GM13977 (cell line): ENCODE measurements around the gene BID.

Source experiments
- DNase-seq: peaks from one replicate; pipeline ENCODE4 v3.0.0; 2012; ENCODE audit warnings: low spot score
- in situ Hi-C: fragments of 300-500 bp; cut with MboI; formaldehyde crosslinking; loops from one replicate; pipeline ENCODE4 v1.12.0; 2022; ENCODE audit warnings: low sequenced_read_pairs, low pct_unique_long_range_greater_than_20kb, mixed read lengths, inconsistent platforms; ENCODE audit not compliant: unreplicated experiment
- TF ChIP-seq, protein P1 (sequence below): IDR thresholded peaks from 2 replicates; pipeline ENCODE4 v1.5.1; 2012; ENCODE audit warnings: mild to moderate bottlenecking, control low read depth; ENCODE audit not compliant: insufficient read depth; ENCODE audit errors: extremely low read depth, missing control alignments

Gene BID

DNA sequence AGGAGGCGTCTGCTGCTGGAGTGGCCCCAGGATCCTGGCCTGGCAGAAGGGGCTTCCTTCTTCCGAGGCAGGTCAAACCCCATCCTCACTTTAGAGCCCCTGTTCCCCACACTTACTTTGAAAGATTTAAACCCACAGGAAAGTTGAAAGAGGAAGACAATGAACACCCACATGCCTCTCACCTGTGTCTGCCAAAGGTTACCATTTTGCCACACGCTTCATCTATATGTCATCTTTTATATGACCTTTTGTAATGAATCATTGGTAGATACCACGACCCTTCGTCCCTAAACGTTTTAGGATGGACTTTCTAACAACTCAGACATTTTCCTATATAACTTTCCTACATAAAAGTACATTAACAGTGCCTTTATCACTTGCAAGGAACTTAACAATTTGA lies 39.8 kb upstream of the BID start:
- TF ChIP-seq, protein P1, sequence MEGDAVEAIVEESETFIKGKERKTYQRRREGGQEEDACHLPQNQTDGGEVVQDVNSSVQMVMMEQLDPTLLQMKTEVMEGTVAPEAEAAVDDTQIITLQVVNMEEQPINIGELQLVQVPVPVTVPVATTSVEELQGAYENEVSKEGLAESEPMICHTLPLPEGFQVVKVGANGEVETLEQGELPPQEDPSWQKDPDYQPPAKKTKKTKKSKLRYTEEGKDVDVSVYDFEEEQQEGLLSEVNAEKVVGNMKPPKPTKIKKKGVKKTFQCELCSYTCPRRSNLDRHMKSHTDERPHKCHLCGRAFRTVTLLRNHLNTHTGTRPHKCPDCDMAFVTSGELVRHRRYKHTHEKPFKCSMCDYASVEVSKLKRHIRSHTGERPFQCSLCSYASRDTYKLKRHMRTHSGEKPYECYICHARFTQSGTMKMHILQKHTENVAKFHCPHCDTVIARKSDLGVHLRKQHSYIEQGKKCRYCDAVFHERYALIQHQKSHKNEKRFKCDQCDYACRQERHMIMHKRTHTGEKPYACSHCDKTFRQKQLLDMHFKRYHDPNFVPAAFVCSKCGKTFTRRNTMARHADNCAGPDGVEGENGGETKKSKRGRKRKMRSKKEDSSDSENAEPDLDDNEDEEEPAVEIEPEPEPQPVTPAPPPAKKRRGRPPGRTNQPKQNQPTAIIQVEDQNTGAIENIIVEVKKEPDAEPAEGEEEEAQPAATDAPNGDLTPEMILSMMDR, result no peak
- no peak for DNase-seq
- in situ Hi-C loops, result no loop called here

DNA sequence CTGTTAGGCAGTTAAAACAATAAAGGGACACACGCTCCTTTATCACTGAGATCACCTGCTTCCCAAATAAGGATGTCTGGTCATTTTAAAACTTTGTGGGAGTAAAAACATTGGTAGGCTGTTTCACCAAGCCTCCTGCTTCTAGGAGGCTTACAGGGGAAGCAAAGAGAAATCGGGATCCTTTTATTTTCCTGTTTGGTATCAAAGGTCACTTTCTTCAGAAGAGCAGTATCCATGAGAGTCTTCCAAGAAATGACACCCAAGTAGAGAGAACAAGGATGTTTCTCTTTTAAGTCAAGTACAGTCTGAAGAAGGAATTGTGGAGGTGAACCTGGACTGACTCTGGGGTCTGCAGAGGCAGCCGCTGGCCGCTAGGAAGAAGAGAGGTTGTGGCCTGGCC lies 36.9 kb upstream of the BID start:
- TF ChIP-seq, protein P1, result no peak
- in situ Hi-C loops, result no loop called here
- no peak for DNase-seq

DNA sequence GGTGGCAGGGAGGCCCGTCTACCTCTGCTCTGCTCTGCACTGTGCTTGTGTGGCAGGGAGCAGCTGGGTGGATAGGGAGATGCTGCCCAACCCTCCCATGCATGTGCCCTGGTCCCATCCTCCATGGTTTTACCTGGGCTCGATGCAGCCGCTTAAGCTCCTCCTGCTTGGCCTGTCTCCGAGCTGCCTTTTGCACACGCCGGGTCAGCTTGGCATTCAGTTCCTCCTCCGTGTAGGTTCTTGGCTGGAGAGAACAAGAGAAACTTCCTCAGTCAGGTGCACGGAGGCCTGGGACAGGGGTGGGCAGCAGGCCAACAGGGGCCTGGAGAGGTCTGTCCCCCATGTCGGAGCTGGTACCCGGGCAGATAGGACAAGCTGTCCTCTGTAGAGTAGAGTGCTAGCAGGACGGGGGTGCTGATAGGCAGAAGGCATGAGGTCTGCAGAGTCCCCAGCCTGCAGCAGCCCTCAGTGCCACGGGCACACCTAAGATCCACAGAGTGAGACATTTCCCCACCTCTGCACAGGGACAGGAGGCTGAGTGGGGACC lies 36.4 kb upstream of the BID start:
- TF ChIP-seq, protein P1, result no peak
- in situ Hi-C loops, result no loop called here

DNA sequence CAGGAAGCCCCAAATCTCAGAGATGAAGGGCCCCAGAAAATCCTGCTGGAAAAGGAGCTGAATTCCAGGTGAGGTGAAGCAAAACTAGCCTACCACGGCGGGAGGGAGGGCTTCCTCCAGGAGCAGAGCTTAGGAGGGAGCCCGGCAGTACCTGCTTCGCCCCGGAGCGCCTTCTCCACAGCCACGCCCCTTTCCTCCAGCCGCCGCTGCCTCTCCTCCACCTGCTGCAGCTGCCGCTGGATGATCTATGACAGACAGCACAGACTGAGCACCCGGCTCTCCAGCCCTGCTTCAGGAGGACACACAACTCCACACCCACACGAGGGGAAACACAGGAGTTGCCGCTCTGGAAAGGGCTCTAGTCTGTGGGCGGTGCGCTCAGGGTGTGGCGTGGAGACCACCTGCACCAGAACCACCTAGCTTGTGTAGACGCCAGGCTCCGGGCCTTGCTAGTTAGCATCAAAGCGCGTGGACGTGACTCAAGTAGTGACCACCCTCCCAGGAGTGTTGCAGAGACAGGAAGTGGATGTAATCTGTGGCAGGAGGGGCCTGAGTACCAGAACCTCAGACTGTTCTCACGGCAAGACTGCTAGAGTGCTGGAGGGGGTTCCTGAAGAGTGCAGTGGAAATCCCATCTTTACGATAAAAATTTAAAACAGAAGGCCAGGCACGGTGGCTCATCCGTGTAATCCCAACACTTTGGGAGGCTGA lies 34.6 kb upstream of the BID start:
- in situ Hi-C loops, result no loop called here
- TF ChIP-seq, protein P1, result no peak
- DNase-seq, result no peak

More for the DNA sequence above, 36.4 kb upstream of the BID start:
- no peak for DNase-seq

DNA sequence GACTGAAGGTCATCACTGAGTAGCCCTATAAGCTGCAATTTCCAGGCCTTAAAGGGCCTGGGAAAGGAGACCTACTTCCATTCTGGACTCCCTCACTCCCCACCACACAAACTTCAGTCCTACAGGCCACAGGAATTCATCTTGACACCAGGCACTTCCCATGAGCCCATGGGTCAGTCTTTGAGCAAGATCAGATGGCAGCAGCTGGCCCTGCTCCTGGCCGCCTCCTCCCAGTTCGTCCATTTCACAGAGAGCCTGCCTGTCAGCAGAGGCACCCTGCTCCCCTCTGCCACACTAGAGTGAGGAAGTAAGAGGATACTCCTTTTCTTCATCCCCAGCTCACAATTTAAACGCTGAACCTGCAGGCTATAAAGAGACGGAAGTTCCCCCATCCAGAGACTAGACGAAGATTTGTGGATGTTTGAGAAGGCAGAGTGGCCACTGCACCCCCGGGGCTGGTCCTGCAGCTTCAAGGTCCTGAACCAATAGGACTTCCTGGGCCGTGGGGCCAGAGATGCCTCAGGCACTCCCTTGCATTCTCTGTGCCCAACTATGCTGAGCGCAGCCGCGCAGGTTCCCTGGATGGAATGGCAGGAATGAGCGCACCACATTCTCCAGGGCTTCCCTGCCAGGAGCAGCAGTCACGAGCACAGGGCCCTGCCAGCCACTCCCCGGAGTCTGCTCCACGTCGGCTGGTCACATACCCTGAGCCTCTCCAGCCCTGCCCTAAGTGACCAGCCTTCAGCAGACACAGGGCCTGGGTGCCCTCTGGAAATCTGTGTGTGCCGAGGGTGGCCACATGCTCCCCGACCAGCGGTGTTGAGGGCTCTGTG lies 33.5 kb upstream of the BID start:
- TF ChIP-seq, protein P1, result no peak
- no peak for DNase-seq
- in situ Hi-C loops, result no loop called here

DNA sequence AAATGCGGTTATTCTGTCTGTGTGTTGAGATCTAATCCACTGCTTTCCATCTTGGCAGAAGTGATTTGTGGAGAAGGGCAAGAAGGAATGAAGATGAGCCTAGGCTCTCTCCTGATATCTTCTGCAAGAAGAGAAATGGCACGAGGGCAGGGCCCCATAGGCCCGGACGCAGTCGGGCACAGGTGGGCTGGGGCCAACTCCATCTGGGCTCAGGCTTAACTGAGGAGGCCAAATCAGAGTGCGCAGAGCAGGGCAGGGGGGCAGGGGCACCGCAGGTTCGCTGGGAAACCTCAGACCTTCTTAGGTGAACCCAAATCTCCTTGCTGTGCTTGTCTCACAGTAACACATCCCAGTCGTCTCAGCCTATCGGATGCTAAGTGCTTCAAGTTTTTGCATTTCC lies 32.8 kb upstream of the BID start:
- DNase-seq, result no peak
- in situ Hi-C loops, result no loop called here
- TF ChIP-seq, protein P1, result no peak
